ENCODE data around the gene PLG. TPM values are rescaled to one million over a fixed set of nuclear protein-coding genes. Genes with fewer than 3 reads are reported as not detected.
"Not testable (repeated sequence)": the region's sequence is repeated elsewhere in the genome, so short reads cannot be mapped to it uniquely, and the experiment has no call there.

PLG gene
- total RNA-seq, 2 donors from 2014 or later, result not detected

DNA sequence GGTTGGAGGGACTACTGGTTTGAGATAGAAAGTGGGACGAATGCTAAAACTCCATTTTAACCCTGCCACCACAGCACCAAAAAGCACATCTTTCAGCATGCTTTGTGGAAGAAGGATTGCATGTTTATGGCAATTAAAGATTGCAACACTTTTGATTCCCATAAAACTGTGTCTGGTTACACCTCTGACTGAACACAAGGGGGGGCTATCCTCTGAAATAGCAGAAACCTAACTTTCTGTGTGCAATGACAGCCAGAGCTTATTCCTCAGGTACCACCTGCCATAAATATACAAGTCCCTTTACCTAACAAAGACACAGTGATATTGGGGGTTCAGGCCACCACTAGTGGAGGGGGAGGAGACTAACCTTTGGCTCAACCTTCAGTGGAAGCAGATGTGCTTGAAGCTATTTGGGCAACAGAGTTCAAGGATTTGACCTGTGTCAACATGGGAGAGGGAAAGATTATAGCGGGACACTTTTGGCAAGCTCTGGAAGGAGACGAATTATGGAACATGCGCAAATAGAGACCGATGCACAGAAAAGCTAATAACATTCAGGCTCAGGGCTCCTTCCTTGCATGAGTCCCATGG lies 9.6 kb upstream of the PLG start:
- H3K36me3 ChIP-seq (ENCODE audit: control insufficient read depth, insufficient read depth, low read length), result no peaks in the 10 kb centered on the region
- H3K27ac Mint-ChIP-seq, result no peak overlapping the region
- H3K4me1 Mint-ChIP-seq, result no peaks in the 10 kb centered on the region
- no peak overlapping the region for H3K4me3 ChIP-seq (ENCODE audit: low read length)
- H3K4me3 Mint-ChIP-seq, result no peak overlapping the region
- no peak overlapping the region for H3K27ac ChIP-seq (ENCODE audit: low read depth, low read length)
- TF ChIP-seq, protein P1, sequence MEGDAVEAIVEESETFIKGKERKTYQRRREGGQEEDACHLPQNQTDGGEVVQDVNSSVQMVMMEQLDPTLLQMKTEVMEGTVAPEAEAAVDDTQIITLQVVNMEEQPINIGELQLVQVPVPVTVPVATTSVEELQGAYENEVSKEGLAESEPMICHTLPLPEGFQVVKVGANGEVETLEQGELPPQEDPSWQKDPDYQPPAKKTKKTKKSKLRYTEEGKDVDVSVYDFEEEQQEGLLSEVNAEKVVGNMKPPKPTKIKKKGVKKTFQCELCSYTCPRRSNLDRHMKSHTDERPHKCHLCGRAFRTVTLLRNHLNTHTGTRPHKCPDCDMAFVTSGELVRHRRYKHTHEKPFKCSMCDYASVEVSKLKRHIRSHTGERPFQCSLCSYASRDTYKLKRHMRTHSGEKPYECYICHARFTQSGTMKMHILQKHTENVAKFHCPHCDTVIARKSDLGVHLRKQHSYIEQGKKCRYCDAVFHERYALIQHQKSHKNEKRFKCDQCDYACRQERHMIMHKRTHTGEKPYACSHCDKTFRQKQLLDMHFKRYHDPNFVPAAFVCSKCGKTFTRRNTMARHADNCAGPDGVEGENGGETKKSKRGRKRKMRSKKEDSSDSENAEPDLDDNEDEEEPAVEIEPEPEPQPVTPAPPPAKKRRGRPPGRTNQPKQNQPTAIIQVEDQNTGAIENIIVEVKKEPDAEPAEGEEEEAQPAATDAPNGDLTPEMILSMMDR (conservative IDR thresholded peaks at IDR 0.05), result peak; percentile 72
- no peak overlapping the region for H3K9ac ChIP-seq (ENCODE audit: extremely low read depth, low read length, poor library complexity, severe bottlenecking)
- peaks cover 6% of the 10 kb centered on the region for H3K27me3 Mint-ChIP-seq (ENCODE audit: insufficient read depth)
- no peak for DNase-seq
- no peaks in the 10 kb centered on the region for H3K36me3 Mint-ChIP-seq (ENCODE audit: low read depth)
- no peaks in the 10 kb centered on the region for H3K27me3 ChIP-seq (ENCODE audit: control insufficient read depth, insufficient read depth, low read length, poor library complexity, severe bottlenecking)
- H3K4me1 ChIP-seq (ENCODE audit: control insufficient read depth, insufficient read depth, low read length), result no peaks in the 10 kb centered on the region
- 88 to 93% methylated on average over 4 to 5 of the region's 5 CpGs for WGBS, 2 experiments (ENCODE audit: insufficient coverage in 1 of 2, insufficient read length in 1 of 2)
- no peaks in the 10 kb centered on the region for H3K9me3 ChIP-seq (ENCODE audit: control insufficient read depth, low read length)
- H3K9me3 Mint-ChIP-seq, result peaks cover 18% of the 10 kb centered on the region

DNA sequence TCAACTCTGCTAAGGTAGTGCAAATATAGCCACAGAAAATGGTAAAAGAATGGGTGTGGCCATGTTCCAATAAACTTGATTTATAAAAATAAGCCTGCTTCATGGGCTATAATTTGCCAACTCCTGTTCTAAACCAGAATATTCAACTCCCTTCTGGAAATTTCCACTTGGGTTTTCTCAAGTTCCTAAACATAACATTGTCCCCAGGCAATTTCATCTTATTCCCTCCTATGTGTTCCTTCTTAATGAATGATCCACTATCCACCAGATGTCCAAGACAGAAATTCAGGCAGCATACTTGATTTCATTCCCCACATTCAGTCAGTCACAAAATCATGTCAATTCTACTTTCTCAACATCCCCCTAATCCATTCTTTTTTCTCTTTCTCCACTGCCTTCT lies 7.0 kb upstream of the PLG start:
- H3K9me3 ChIP-seq (ENCODE audit: control insufficient read depth, low read length); H3K4me3 ChIP-seq (ENCODE audit: low read length): not testable (repeated sequence)

DNA sequence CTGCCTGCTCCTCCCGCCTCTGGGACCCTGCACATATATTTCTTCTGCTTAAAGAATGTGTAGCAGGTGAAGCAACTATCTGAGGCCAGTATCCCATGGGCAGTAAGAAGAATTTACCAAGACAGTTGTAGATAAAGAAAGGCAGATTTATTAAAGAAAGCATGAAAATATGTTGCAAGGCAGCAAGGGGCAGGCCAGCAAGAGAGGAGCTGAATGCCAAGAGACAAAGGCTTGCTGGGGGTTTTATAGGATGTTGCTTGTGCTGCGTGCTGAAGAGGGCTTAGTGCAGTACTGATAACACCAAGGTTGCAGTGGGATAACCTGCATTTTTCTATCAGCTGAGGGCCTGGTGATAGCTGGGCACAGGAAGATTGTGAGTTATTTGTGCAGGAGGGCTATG lies 6.4 kb upstream of the PLG start:
- WGBS, 2 experiments (ENCODE audit: insufficient coverage in 1 of 2, insufficient read length in 1 of 2), result 70% methylated on average over 2 of the region's 2 CpGs; no CpG with 5 or more reads in 1 of the 2 experiments
- not testable (repeated sequence) for H3K27ac ChIP-seq (ENCODE audit: low read depth, low read length)

More for the DNA sequence above, 7.0 kb upstream of the PLG start:
- not testable (repeated sequence) for H3K36me3 Mint-ChIP-seq (ENCODE audit: low read depth); H3K4me3 Mint-ChIP-seq; H3K4me1 Mint-ChIP-seq; H3K4me1 ChIP-seq (ENCODE audit: control insufficient read depth, insufficient read depth, low read length); H3K27me3 ChIP-seq (ENCODE audit: control insufficient read depth, insufficient read depth, low read length, poor library complexity, severe bottlenecking); H3K36me3 ChIP-seq (ENCODE audit: control insufficient read depth, insufficient read depth, low read length); H3K9ac ChIP-seq (ENCODE audit: extremely low read depth, low read length, poor library complexity, severe bottlenecking); H3K27me3 Mint-ChIP-seq (ENCODE audit: insufficient read depth); H3K27ac ChIP-seq (ENCODE audit: low read depth, low read length); H3K27ac Mint-ChIP-seq; DNase-seq
- H3K9me3 Mint-ChIP-seq, result peaks cover 18% of the 10 kb centered on the region

DNA sequence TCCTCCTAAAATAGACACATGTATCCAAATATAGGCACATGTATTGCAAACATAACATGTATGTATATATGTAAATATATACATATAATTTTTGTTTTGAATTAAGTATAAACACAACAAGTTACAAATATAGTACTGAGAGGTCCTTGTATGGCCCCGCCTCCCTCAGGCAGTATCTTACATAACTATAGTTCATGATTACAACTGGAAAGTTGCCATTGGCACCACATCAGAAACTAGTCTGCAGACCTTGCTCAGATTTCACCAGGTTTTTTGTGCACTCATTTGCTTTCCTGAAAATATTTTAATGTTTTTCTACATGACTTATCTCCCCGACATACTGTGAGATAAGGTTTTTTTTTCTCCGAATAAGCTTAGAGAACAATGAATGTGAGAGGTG lies 5.2 kb upstream of the PLG start:
- not testable (repeated sequence) for H3K9me3 ChIP-seq (ENCODE audit: control insufficient read depth, low read length); H3K36me3 ChIP-seq (ENCODE audit: control insufficient read depth, insufficient read depth, low read length); H3K27me3 Mint-ChIP-seq (ENCODE audit: insufficient read depth); H3K36me3 Mint-ChIP-seq (ENCODE audit: low read depth); H3K4me1 ChIP-seq (ENCODE audit: control insufficient read depth, insufficient read depth, low read length); H3K27me3 ChIP-seq (ENCODE audit: control insufficient read depth, insufficient read depth, low read length, poor library complexity, severe bottlenecking); H3K4me3 Mint-ChIP-seq; H3K9ac ChIP-seq (ENCODE audit: extremely low read depth, low read length, poor library complexity, severe bottlenecking); DNase-seq; H3K4me3 ChIP-seq (ENCODE audit: low read length); H3K27ac ChIP-seq (ENCODE audit: low read depth, low read length); H3K27ac Mint-ChIP-seq
- 92 to 93% methylated on average over 2 to 3 of the region's 3 CpGs for WGBS, 2 experiments (ENCODE audit: insufficient coverage in 1 of 2, insufficient read length in 1 of 2)
- Mint-ChIP-seq H3K9me3 (peaks cover 18% of the 10 kb centered on the region), H3K4me1 (peaks cover 11% of the 10 kb centered on the region)

More for the DNA sequence above, 6.4 kb upstream of the PLG start:
- H3K9me3 ChIP-seq (ENCODE audit: control insufficient read depth, low read length); DNase-seq; H3K9ac ChIP-seq (ENCODE audit: extremely low read depth, low read length, poor library complexity, severe bottlenecking); H3K36me3 ChIP-seq (ENCODE audit: control insufficient read depth, insufficient read depth, low read length); H3K36me3 Mint-ChIP-seq (ENCODE audit: low read depth); H3K27ac Mint-ChIP-seq; H3K4me1 Mint-ChIP-seq; H3K27me3 Mint-ChIP-seq (ENCODE audit: insufficient read depth); H3K4me3 Mint-ChIP-seq; H3K4me3 ChIP-seq (ENCODE audit: low read length); H3K27me3 ChIP-seq (ENCODE audit: control insufficient read depth, insufficient read depth, low read length, poor library complexity, severe bottlenecking); H3K4me1 ChIP-seq (ENCODE audit: control insufficient read depth, insufficient read depth, low read length): not testable (repeated sequence)
- H3K9me3 Mint-ChIP-seq, result peaks cover 18% of the 10 kb centered on the region
